GM13977 (cell line): ENCODE results near the gene PCBP3.
A peak's percentile ranks its signal among the peaks of the same experiment; 100 is the strongest.

Experiments
- DNase-seq: peaks from one replicate; pipeline ENCODE4 v3.0.0; 2012; ENCODE audit warnings: low spot score
- in situ Hi-C: fragments of 300-500 bp; cut with MboI; formaldehyde crosslinking; loops from one replicate; pipeline ENCODE4 v1.12.0; 2022; ENCODE audit warnings: low sequenced_read_pairs, low pct_unique_long_range_greater_than_20kb, mixed read lengths, inconsistent platforms; ENCODE audit not compliant: unreplicated experiment
- TF ChIP-seq, protein P1 (sequence below): IDR thresholded peaks from 2 replicates; pipeline ENCODE4 v1.5.1; 2012; ENCODE audit warnings: mild to moderate bottlenecking, control low read depth; ENCODE audit not compliant: insufficient read depth; ENCODE audit errors: extremely low read depth, missing control alignments

Gene PCBP3

DNA sequence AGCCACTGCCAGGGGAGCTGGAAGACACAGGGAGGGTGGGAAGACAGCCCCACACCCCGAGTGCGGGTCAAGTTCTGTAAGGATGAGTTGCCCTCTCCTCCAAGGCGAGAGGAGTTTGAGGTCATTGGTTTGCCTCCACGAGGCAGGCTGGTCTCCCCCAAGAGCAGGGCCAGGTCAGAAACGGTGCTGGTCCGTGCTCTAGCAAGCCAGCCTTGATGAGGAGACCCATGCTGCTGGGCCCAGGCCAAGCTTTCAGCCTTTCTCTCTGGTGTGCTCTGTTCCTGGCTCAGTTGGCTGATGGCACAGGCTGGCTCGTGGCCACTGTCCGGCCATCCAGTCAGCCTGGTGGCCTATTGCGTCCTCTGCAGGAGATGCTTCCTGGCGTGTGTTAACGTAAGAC lies 12.0 kb upstream of the PCBP3 start:
- peak; percentile 13 for DNase-seq
- in situ Hi-C loops: no loop called here
- TF ChIP-seq, protein P1, sequence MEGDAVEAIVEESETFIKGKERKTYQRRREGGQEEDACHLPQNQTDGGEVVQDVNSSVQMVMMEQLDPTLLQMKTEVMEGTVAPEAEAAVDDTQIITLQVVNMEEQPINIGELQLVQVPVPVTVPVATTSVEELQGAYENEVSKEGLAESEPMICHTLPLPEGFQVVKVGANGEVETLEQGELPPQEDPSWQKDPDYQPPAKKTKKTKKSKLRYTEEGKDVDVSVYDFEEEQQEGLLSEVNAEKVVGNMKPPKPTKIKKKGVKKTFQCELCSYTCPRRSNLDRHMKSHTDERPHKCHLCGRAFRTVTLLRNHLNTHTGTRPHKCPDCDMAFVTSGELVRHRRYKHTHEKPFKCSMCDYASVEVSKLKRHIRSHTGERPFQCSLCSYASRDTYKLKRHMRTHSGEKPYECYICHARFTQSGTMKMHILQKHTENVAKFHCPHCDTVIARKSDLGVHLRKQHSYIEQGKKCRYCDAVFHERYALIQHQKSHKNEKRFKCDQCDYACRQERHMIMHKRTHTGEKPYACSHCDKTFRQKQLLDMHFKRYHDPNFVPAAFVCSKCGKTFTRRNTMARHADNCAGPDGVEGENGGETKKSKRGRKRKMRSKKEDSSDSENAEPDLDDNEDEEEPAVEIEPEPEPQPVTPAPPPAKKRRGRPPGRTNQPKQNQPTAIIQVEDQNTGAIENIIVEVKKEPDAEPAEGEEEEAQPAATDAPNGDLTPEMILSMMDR: no peak

- in situ Hi-C loops: no loop called here
- TF ChIP-seq, protein P1: no peak
These were observed 11.4 kb upstream of the PCBP3 start for GRCh38 chr21:45632160-45632559.

GRCh38 chr21:45632637-45633251 lies 10.8 kb upstream of the PCBP3 start:
- in situ Hi-C loops: no loop called here
- TF ChIP-seq, protein P1: no peak
- peak; percentile 11 for DNase-seq

More at GRCh38 chr21:45632160-45632559, 11.4 kb upstream of the PCBP3 start:
- peak; percentile 68 for DNase-seq

DNA sequence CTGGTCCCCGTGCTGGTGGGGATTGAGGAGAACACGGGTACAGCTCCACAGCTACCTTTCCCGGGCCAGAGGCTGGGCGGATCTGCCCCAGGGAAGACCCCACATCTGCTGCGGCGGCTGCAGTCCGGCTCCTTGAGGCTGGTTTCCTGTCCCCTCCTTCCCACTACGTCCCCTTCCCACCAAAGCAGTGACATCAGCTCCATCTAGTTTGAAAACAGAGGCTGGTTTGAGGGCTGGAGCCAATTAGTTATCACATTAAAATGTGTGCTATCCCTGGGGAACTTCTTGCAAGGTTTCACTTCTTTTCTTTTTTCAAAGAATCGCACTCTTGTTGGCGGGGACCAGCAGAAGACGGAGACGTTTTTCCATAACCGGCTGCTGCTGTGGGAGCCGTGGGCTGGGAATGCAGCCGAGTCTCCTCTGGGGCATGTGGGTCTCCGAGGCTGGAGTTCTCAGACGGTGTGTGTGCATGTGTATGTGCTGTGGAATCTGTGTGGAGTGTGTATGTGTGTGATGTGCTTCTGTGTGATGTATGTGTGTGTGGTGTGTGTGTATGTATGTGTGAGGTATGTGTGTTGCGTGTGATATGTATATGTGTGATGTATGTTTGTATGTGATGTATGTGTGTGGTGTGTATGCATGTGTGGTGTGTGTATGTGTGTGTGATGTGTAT lies 8.9 kb upstream of the PCBP3 start:
- TF ChIP-seq, protein P1: no peak
- in situ Hi-C loops: no loop called here
- DNase-seq: peak; percentile 34

DNA sequence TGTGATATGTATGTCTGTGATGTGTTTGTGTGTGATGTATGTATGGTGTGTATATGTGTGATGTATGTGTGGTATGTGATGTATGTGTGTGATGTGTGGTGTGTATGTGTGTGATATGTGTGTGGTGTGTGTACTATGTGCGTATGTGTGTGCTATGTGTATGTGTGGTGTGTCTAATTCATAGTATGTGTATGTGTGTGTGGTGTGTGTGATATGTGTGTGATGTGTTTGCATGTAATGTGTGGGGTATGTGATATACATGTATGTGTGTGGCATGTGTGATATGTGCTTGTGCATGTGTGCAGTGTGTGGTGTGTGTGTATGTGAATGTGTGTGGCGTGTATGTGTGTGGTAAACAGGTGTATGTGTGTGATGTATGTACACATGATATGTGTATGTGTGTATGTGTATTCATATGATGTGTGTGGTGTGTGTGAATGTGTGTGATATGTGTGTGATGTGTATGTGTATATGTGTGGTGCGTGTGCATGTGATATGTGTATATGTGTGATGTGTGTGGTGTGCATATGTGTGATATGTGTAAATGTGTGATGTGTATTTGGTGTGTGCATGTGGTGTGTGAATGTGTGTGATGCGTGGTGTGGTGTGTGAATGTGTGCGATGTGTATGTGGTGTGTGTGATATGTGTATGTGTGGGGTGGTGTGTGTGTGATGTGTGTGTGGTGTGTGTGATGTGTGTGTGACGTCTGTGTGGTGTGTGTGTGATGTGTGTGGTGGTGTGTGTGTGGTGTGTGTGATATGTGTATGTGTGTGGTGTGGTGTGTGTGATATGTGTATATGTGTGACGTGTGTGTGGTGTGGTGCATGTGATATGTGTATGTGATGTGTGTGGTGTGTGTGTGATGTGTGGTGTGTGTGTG lies 8.0 kb upstream of the PCBP3 start:
- no peak for DNase-seq
- TF ChIP-seq, protein P1: no peak
- in situ Hi-C loops: no loop called here

GRCh38 chr21:45636459-45636858 lies 7.1 kb upstream of the PCBP3 start:
- TF ChIP-seq, protein P1: no peak
- in situ Hi-C loops: no loop called here
- DNase-seq: no peak
